ENCODE measurements around the gene UBAP1L. TPM values are rescaled to one million over a fixed set of nuclear protein-coding genes. Genes with fewer than 3 reads are reported as not detected.
"Not testable (repeated sequence)": the region's sequence is repeated elsewhere in the genome, so short reads cannot be mapped to it uniquely, and the experiment has no call there.

UBAP1L gene
- total and polyA plus RNA-seq, 4 experiments from 2014 or later, result 0.86 to 16.6 (median 15.2) TPM; not detected in 1

- peaks cover 13% of the 10 kb centered on the region for H3K4me1 ChIP-seq (ENCODE audit: insufficient read depth, low read length)
- Mint-ChIP-seq H3K4me1 (peaks cover 4 to 16% (median 10%) of the 10 kb centered on the region in 4 donors), H3K36me3 (no peaks in the 10 kb centered on the region), H3K4me3 (no peak overlapping the region), H3K27ac (no peak overlapping the region), H3K9me3 (no peaks in the 10 kb centered on the region), H3K27me3 (peaks cover 0 to 2% of the 10 kb centered on the region in 2 donors)
- no peaks in the 10 kb centered on the region for H3K9me3 ChIP-seq (ENCODE audit: control insufficient read depth in 1 of 2, low read length in 2 of 2)
- H3K27ac ChIP-seq (ENCODE audit: low read depth, low read length), result no peak overlapping the region
- H3K36me3 ChIP-seq (ENCODE audit: insufficient read depth, low read length), result no peaks in the 10 kb centered on the region
- H3K4me3 ChIP-seq (ENCODE audit: low read length in 2 of 2), result no peak overlapping the region
- POLR2A ChIA-PET (ENCODE audit: partially characterized antibody), result interaction anchor here (1.2 kb wide), 1 partner anchor 252 kb away, joined by 3 read pairs; the partner anchor contains the start of gene RNU5B-1
- CTCF ChIA-PET (ENCODE audit: partially characterized antibody), result interaction anchor here (0.9 to 1.4 kb wide), 2 partner anchors 17 to 245 kb away, joined by 3 to 4 read pairs; no protein-coding TSS in a partner anchor
- intact Hi-C loops (cut with micrococcal nuclease), result no loop called here
- no peaks in the 10 kb centered on the region for H3K27me3 ChIP-seq (ENCODE audit: insufficient read depth, low read length)
- no peak for DNase-seq
Measured at GRCh38 chr15:65052956-65053355, 62.0 kb downstream of the UBAP1L start.

GRCh38 chr15:65051266-65051665 lies 63.7 kb downstream of the UBAP1L start:
- H3K27ac ChIP-seq (ENCODE audit: low read depth, low read length), result no peak overlapping the region
- Mint-ChIP-seq H3K4me1 (peaks cover 4 to 16% (median 10%) of the 10 kb centered on the region in 4 donors), H3K36me3 (no peaks in the 10 kb centered on the region), H3K27ac (peak overlapping the region in 1 of 7 donors; percentile 22), H3K4me3 (no peak overlapping the region), H3K27me3 (peaks cover 0 to 2% of the 10 kb centered on the region in 2 donors), H3K9me3 (no peaks in the 10 kb centered on the region)
- ChIA-PET CTCF (ENCODE audit: partially characterized antibody) (no interaction called here), POLR2A (ENCODE audit: partially characterized antibody) (no interaction called here)
- H3K9me3 ChIP-seq (ENCODE audit: control insufficient read depth in 1 of 2, low read length in 2 of 2), result no peaks in the 10 kb centered on the region
- no peak for DNase-seq
- intact Hi-C loops (cut with micrococcal nuclease), result no loop called here
- no peaks in the 10 kb centered on the region for H3K36me3 ChIP-seq (ENCODE audit: insufficient read depth, low read length)
- peaks cover 13% of the 10 kb centered on the region for H3K4me1 ChIP-seq (ENCODE audit: insufficient read depth, low read length)
- H3K27me3 ChIP-seq (ENCODE audit: insufficient read depth, low read length), result no peaks in the 10 kb centered on the region
- H3K4me3 ChIP-seq (ENCODE audit: low read length in 2 of 2), result no peak overlapping the region

GRCh38 chr15:65050270-65050669 lies 64.7 kb downstream of the UBAP1L start:
- Histone ChIP-seq H3K27me3 (ENCODE audit: insufficient read depth, low read length) (no peaks in the 10 kb centered on the region), H3K4me3 (ENCODE audit: low read length in 2 of 2) (no peak overlapping the region), H3K36me3 (ENCODE audit: insufficient read depth, low read length) (no peaks in the 10 kb centered on the region), H3K4me1 (ENCODE audit: insufficient read depth, low read length) (peaks cover 13% of the 10 kb centered on the region), H3K27ac (ENCODE audit: low read depth, low read length) (no peak overlapping the region), H3K9me3 (ENCODE audit: control insufficient read depth in 1 of 2, low read length in 2 of 2) (no peaks in the 10 kb centered on the region)
- Mint-ChIP-seq H3K4me3 (peak overlapping the region in 5 of 8 donors; percentile 10 to 88 (median 78)), H3K4me1 (peaks cover 4 to 16% (median 10%) of the 10 kb centered on the region in 4 donors), H3K36me3 (no peaks in the 10 kb centered on the region), H3K27ac (peak overlapping the region in 5 of 7 donors; percentile 10 to 78 (median 23)), H3K9me3 (no peaks in the 10 kb centered on the region), H3K27me3 (peaks cover 0 to 2% of the 10 kb centered on the region in 2 donors)
- intact Hi-C loops (cut with micrococcal nuclease), result no loop called here
- ChIA-PET CTCF (ENCODE audit: partially characterized antibody) (interaction anchor here (0.7 kb wide), 1 partner anchor 320 kb away, joined by 3 read pairs; no protein-coding TSS in a partner anchor), POLR2A (ENCODE audit: partially characterized antibody) (no interaction called here)
- DNase-seq, result no peak

GRCh38 chr15:65049418-65049840 lies 65.6 kb downstream of the UBAP1L start:
- Mint-ChIP-seq H3K4me1 (peaks cover 4 to 16% (median 10%) of the 10 kb centered on the region in 4 donors), H3K36me3 (no peaks in the 10 kb centered on the region), H3K9me3 (no peaks in the 10 kb centered on the region), H3K27me3 (peaks cover 0 to 4% of the 10 kb centered on the region in 2 donors), H3K27ac (peak overlapping the region in 6 of 7 donors; percentile 10 to 79 (median 74)), H3K4me3 (peak overlapping the region; percentile 64 to 88 (median 75))
- H3K4me3 ChIP-seq (ENCODE audit: low read length in 2 of 2), result peak overlapping the region; percentile 11 to 19
- H3K4me1 ChIP-seq (ENCODE audit: insufficient read depth, low read length), result peaks cover 13% of the 10 kb centered on the region
- POLR2A ChIA-PET (ENCODE audit: partially characterized antibody), result no interaction called here
- H3K27ac ChIP-seq (ENCODE audit: low read depth, low read length), result no peak overlapping the region
- no peaks in the 10 kb centered on the region for H3K36me3 ChIP-seq (ENCODE audit: insufficient read depth, low read length)
- intact Hi-C loops (cut with micrococcal nuclease), result no loop called here
- peak; percentile 80 to 90 (median 83) for DNase-seq
- CTCF ChIA-PET (ENCODE audit: partially characterized antibody), result no interaction called here
- no peaks in the 10 kb centered on the region for H3K9me3 ChIP-seq (ENCODE audit: control insufficient read depth in 1 of 2, low read length in 2 of 2)
- no peaks in the 10 kb centered on the region for H3K27me3 ChIP-seq (ENCODE audit: insufficient read depth, low read length)

- Histone ChIP-seq H3K4me3 (ENCODE audit: low read length in 2 of 2) (no peak overlapping the region), H3K27ac (ENCODE audit: low read depth, low read length) (no peak overlapping the region), H3K9me3 (ENCODE audit: control insufficient read depth in 1 of 2, low read length in 2 of 2) (no peaks in the 10 kb centered on the region), H3K4me1 (ENCODE audit: insufficient read depth, low read length) (peaks cover 13% of the 10 kb centered on the region), H3K27me3 (ENCODE audit: insufficient read depth, low read length) (no peaks in the 10 kb centered on the region), H3K36me3 (ENCODE audit: insufficient read depth, low read length) (no peaks in the 10 kb centered on the region)
- peaks cover 4 to 16% (median 10%) of the 10 kb centered on the region in 4 donors for H3K4me1 Mint-ChIP-seq
- H3K36me3 Mint-ChIP-seq, result no peaks in the 10 kb centered on the region
- H3K4me3 Mint-ChIP-seq, result no peak overlapping the region
- CTCF ChIA-PET (ENCODE audit: partially characterized antibody), result interaction anchor here (1.0 kb wide), 1 partner anchor 24 kb away, joined by 3 read pairs; no protein-coding TSS in a partner anchor
- H3K27me3 Mint-ChIP-seq, result peaks cover 1 to 4% of the 10 kb centered on the region in 2 donors
- intact Hi-C loops (cut with micrococcal nuclease), result no loop called here
- H3K27ac Mint-ChIP-seq, result no peak overlapping the region
- POLR2A ChIA-PET (ENCODE audit: partially characterized antibody), result no interaction called here
- no peak for DNase-seq
- no peaks in the 10 kb centered on the region for H3K9me3 Mint-ChIP-seq
Measured at GRCh38 chr15:65048241-65048640, 66.8 kb downstream of the UBAP1L start.

GRCh38 chr15:65044724-65045481 lies 70.1 kb downstream of the UBAP1L start, which contains the start of gene SLC51B:
SLC51B (plus strand) TSS chr15:65045387; CDS start chr15:65050005, 4,618 bp downstream.
- CTCF ChIA-PET (ENCODE audit: partially characterized antibody), result interaction anchor here (0.7 kb wide), 1 partner anchor 991 kb away, joined by 5 read pairs; no protein-coding TSS in a partner anchor
- no peaks in the 10 kb centered on the region for H3K27me3 ChIP-seq (ENCODE audit: insufficient read depth, low read length)
- Mint-ChIP-seq H3K9me3 (no peaks in the 10 kb centered on the region), H3K36me3 (no peaks in the 10 kb centered on the region), H3K4me1 (peaks cover 1 to 10% (median 6%) of the 10 kb centered on the region in 4 donors), H3K4me3 (no peak within 1 kb of the TSS), H3K27ac (no peak within 1 kb of the TSS), H3K27me3 (peaks cover 5 to 8% of the 10 kb centered on the region in 2 donors)
- peaks cover 10% of the 10 kb centered on the region for H3K4me1 ChIP-seq (ENCODE audit: insufficient read depth, low read length)
- no peak within 1 kb of the TSS for H3K27ac ChIP-seq (ENCODE audit: low read depth, low read length)
- POLR2A ChIA-PET (ENCODE audit: partially characterized antibody), result no interaction called here
- H3K9me3 ChIP-seq (ENCODE audit: control insufficient read depth in 1 of 2, low read length in 2 of 2), result no peaks in the 10 kb centered on the region
- no peak within 1 kb of the TSS for H3K4me3 ChIP-seq (ENCODE audit: low read length in 2 of 2)
- no peak for DNase-seq
- no peaks in the 10 kb centered on the region for H3K36me3 ChIP-seq (ENCODE audit: insufficient read depth, low read length)
- intact Hi-C loops (cut with micrococcal nuclease), result no loop called here

- CTCF ChIA-PET (ENCODE audit: partially characterized antibody), result interaction anchor here (0.7 kb wide), 1 partner anchor 992 kb away, joined by 5 read pairs; no protein-coding TSS in a partner anchor
- H3K4me3 Mint-ChIP-seq; H3K4me3 ChIP-seq (ENCODE audit: low read length in 2 of 2); H3K9me3 Mint-ChIP-seq; intact Hi-C loops (cut with micrococcal nuclease); H3K4me1 Mint-ChIP-seq; POLR2A ChIA-PET (ENCODE audit: partially characterized antibody); H3K36me3 Mint-ChIP-seq; H3K9me3 ChIP-seq (ENCODE audit: control insufficient read depth in 1 of 2, low read length in 2 of 2); H3K36me3 ChIP-seq (ENCODE audit: insufficient read depth, low read length); DNase-seq; H3K27me3 Mint-ChIP-seq; H3K27ac ChIP-seq (ENCODE audit: low read depth, low read length); H3K27me3 ChIP-seq (ENCODE audit: insufficient read depth, low read length); H3K4me1 ChIP-seq (ENCODE audit: insufficient read depth, low read length); H3K27ac Mint-ChIP-seq: not testable (repeated sequence)
Measured at GRCh38 chr15:65044218-65044617, 70.8 kb downstream of the UBAP1L start.

All from CD4-positive, alpha-beta memory T cell (primary cell).